H9 (cell line): ENCODE data around the gene NR2F2. TPM values are rescaled to one million over a fixed set of nuclear protein-coding genes. Genes with fewer than 3 reads are reported as not detected.

ENCODE experiments used
- DNase-seq: peaks from one replicate; pipeline ENCODE4 v3.0.0-alpha.2; 2017
- H2AFZ ChIP-seq: one replicate; pipeline ENCODE4 v1.6.1; 2013; ENCODE audit warnings: mild to moderate bottlenecking, low read length, control low read depth, moderate library complexity
- H2AK5ac ChIP-seq: 2 replicates; pipeline ENCODE4 v1.6.1; 2013; ENCODE audit warnings: low read length, control low read depth, mixed read lengths; ENCODE audit not compliant: insufficient read length
- H2BK120ac ChIP-seq: one replicate; pipeline ENCODE4 v1.6.1; 2013; ENCODE audit warnings: low read depth, mild to moderate bottlenecking, low read length, control low read depth, inconsistent platforms; ENCODE audit not compliant: poor library complexity, severe bottlenecking
- H2BK12ac ChIP-seq: 2 replicates; pipeline ENCODE4 v1.6.1; 2013; ENCODE audit warnings: low read length, control low read depth, mixed read lengths, low read depth; ENCODE audit not compliant: insufficient read length
- H2BK15ac ChIP-seq: 2 replicates; pipeline ENCODE4 v1.6.1; 2013; ENCODE audit warnings: low read depth, low read length, control low read depth
- H2BK20ac ChIP-seq: one replicate; pipeline ENCODE4 v1.6.1; 2013; ENCODE audit warnings: low read depth, mild to moderate bottlenecking, low read length, control low read depth, inconsistent platforms; ENCODE audit not compliant: poor library complexity, severe bottlenecking
- H2BK5ac ChIP-seq: 2 replicates; pipeline ENCODE4 v1.6.1; 2013; ENCODE audit warnings: low read length, control low read depth, mixed read lengths; ENCODE audit not compliant: insufficient read length
- H3K14ac ChIP-seq: 2 replicates; pipeline ENCODE4 v1.6.1; 2013; ENCODE audit warnings: low read length, control low read depth; ENCODE audit not compliant: insufficient read depth
- H3K18ac ChIP-seq: 2 replicates; pipeline ENCODE4 v1.6.1; 2013; ENCODE audit warnings: low read depth, mild to moderate bottlenecking, mixed read lengths, low read length, control low read depth; ENCODE audit not compliant: insufficient read length
- H3K23ac ChIP-seq: 2 replicates; pipeline ENCODE4 v1.6.1; 2013; ENCODE audit warnings: low read length, control low read depth, mixed read lengths, low read depth; ENCODE audit not compliant: insufficient read length
- H3K23me2 ChIP-seq: 2 replicates; pipeline ENCODE4 v1.6.1; 2013; ENCODE audit warnings: low read depth, mild to moderate bottlenecking, mixed read lengths, low read length, control low read depth; ENCODE audit not compliant: insufficient read length, poor library complexity, severe bottlenecking
- H3K27ac ChIP-seq: 2 replicates; pipeline ENCODE4 v1.5.1; 2013; ENCODE audit warnings: low read length, control low read depth, mixed read lengths, low read depth; ENCODE audit not compliant: insufficient read length
- H3K27me3 ChIP-seq: 2 replicates; pipeline ENCODE4 v1.6.1; 2013; ENCODE audit warnings: low read length, control low read depth, inconsistent platforms; ENCODE audit not compliant: insufficient read depth
- H3K4ac ChIP-seq: 2 replicates; pipeline ENCODE4 v1.6.1; 2013; ENCODE audit warnings: low read depth, mild to moderate bottlenecking, control low read depth, inconsistent platforms, low read length, moderate library complexity
- H3K4me1 ChIP-seq: 2 replicates; pipeline ENCODE4 v1.6.1; 2013; ENCODE audit warnings: low read length, control low read depth, inconsistent platforms; ENCODE audit not compliant: insufficient read depth
- H3K4me2 ChIP-seq: 2 replicates; pipeline ENCODE4 v1.6.1; 2013; ENCODE audit warnings: low read length, control low read depth, mixed read lengths; ENCODE audit not compliant: insufficient read length, insufficient read depth
- H3K56ac ChIP-seq: 2 replicates; pipeline ENCODE4 v1.6.1; 2013; ENCODE audit warnings: low read depth, mild to moderate bottlenecking, mixed read lengths, low read length, control low read depth; ENCODE audit not compliant: insufficient read length
- H3K79me1 ChIP-seq: 2 replicates; pipeline ENCODE4 v1.6.1; 2013; ENCODE audit warnings: low read depth, mild to moderate bottlenecking, moderate library complexity, low read length, control low read depth, inconsistent platforms; ENCODE audit not compliant: insufficient read depth, poor library complexity, severe bottlenecking
- H3K79me2 ChIP-seq: 2 replicates; pipeline ENCODE4 v1.6.1; 2013; ENCODE audit warnings: low read length, control low read depth, inconsistent platforms; ENCODE audit not compliant: insufficient read depth
- H3K9ac ChIP-seq: 2 replicates; pipeline ENCODE4 v1.6.1; 2013; ENCODE audit warnings: low read length, control low read depth, mixed read lengths; ENCODE audit not compliant: insufficient read length; ENCODE audit errors: extremely low read depth
- H3K9me3 ChIP-seq: one replicate; pipeline ENCODE4 v1.6.1; 2013; ENCODE audit warnings: low read depth, low read length, inconsistent platforms; ENCODE audit not compliant: control insufficient read depth
- H3T11ph ChIP-seq: one replicate; pipeline ENCODE4 v1.6.1; 2013; ENCODE audit warnings: mild to moderate bottlenecking, low read length, control low read depth, inconsistent platforms
- H4K20me1 ChIP-seq: one replicate; pipeline ENCODE4 v1.6.1; 2013; ENCODE audit not compliant: control insufficient read depth, insufficient read length, insufficient read depth
- H4K5ac ChIP-seq: 2 replicates; pipeline ENCODE4 v1.6.1; 2013; ENCODE audit warnings: low read depth, mild to moderate bottlenecking, mixed read lengths, low read length, control low read depth; ENCODE audit not compliant: insufficient read length
- H4K8ac ChIP-seq: replicated peaks from 2 replicates; pipeline ENCODE4 v1.6.1; 2013; ENCODE audit warnings: low read length, control low read depth, mixed read lengths, low read depth; ENCODE audit not compliant: insufficient read length
- H4K91ac ChIP-seq: 2 replicates; pipeline ENCODE4 v1.6.1; 2013; ENCODE audit warnings: low read depth, mild to moderate bottlenecking, moderate library complexity, mixed read lengths, low read length, control low read depth; ENCODE audit not compliant: insufficient read length
- H3K27ac Mint-ChIP-seq, 3 experiments: 2 replicates in 2 of 3; 3 replicates in 1 of 3; pipeline ENCODE4 v1.8.0; 2020 to 2021; ENCODE audit warnings: mixed read lengths in 3 of 3, mild to moderate bottlenecking in 1 of 3, moderate library complexity in 1 of 3
- H3K27me3 Mint-ChIP-seq: 2 replicates; pipeline ENCODE4 v1.8.0; 2021; ENCODE audit warnings: low read depth, mild to moderate bottlenecking, moderate library complexity, mixed read lengths
- H3K36me3 Mint-ChIP-seq, 3 experiments: 2 replicates in 2 of 3; 3 replicates in 1 of 3; pipeline ENCODE4 v1.8.0; 2020 to 2021; ENCODE audit warnings: low read depth in 3 of 3, mixed read lengths in 3 of 3; ENCODE audit not compliant: insufficient read depth in 1 of 3
- H3K4me1 Mint-ChIP-seq, 2 experiments: 2 replicates each; pipeline ENCODE4 v1.8.0; 2020; ENCODE audit warnings: mixed read lengths in 2 of 2
- H3K4me3 Mint-ChIP-seq, 2 experiments: 2 replicates in 1 of 2; 3 replicates in 1 of 2; pipeline ENCODE4 v1.8.0; 2020 to 2021; ENCODE audit warnings: mild to moderate bottlenecking in 2 of 2, mixed read lengths in 2 of 2, moderate library complexity in 1 of 2
- H3K9me3 Mint-ChIP-seq, 2 experiments: 2 replicates in 1 of 2; 3 replicates in 1 of 2; pipeline ENCODE4 v1.8.0; 2020; ENCODE audit warnings: mild to moderate bottlenecking in 2 of 2, mixed read lengths in 2 of 2, moderate library complexity in 1 of 2
- WGBS: extraction: QIAGEN DNeasy Blood & Tissue Kit; methylation state at CpG from one replicate; pipeline ENCODE4 v1.1.7; 2013; ENCODE audit warnings: missing lambda C conversion rate, low lambda C conversion rate, mixed read lengths; ENCODE audit not compliant: insufficient read length; ENCODE audit errors: extremely low coverage; 5-methylcytosine and 5-hydroxymethylcytosine counted together
- total RNA-seq: library from RNA; stranded (reverse); gene quantifications from 2 replicates; pipeline ENCODE4 v1.2.1, GENCODE V29; 2021
- TF ChIP-seq, protein P1 (sequence below): fragments of 200-600 bp; sonication (generic); conservative IDR thresholded peaks from 3 replicates; pipeline ENCODE4 v1.8.0; 2021; ENCODE audit warnings: antibody characterized with exemption, mild to moderate bottlenecking

The NR2F2 gene
- total RNA-seq, 1 experiment from 2014 or later, result 0.24 TPM

DNA sequence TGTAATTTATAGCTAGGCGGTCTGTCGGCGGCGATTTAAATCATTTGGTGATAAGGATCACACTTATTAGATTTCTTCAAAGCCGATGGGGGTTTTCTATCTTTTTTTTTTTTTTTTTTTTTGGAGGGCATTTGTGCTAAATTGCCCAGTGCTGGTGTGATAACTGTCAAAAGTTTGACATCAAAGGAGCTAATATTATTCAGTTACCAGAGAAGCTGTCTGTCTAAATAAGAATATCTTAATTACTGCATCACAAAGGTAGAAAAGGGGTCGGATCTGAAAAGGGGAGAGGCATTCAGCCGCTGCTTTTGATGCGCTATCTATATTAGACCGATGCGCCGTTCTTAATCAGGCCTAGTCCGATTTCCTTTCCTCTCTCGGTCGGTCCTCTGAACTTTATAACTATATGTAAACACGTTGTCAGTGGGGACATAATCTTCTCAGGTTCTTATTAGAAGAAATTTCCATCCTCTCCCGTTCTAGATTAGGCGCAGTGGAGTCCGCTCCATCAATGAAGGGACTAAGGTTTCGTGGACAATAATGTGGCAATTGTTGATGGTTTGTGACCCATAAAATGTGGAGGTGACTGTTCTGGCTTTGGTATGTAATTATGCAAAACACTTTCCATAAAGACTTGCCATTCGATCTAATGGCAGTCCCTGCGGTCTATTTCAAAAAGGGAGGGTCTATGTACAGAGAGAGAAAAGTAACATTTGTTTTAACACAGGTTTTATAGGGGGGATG, 31.7 kb downstream of the NR2F2 start:
- no peak overlapping the region for H2AK5ac ChIP-seq
- H3K18ac ChIP-seq, result no peak overlapping the region
- H3K79me2 ChIP-seq, result no peaks in the 10 kb centered on the region
- H2BK5ac ChIP-seq, result no peak overlapping the region
- H2AFZ ChIP-seq, result no peak overlapping the region
- no peak overlapping the region for H3K4me2 ChIP-seq
- no peak for DNase-seq
- peaks cover 20 to 68% of the 10 kb centered on the region in 2 experiments for H3K4me1 Mint-ChIP-seq
- H4K8ac ChIP-seq, result no peak overlapping the region
- no peak overlapping the region for H3K14ac ChIP-seq
- H3K4ac ChIP-seq, result no peak overlapping the region
- H3K23ac ChIP-seq, result no peak overlapping the region
- peaks cover 98% of the 10 kb centered on the region for H3K27me3 ChIP-seq
- H3K56ac ChIP-seq, result no peak overlapping the region
- H2BK120ac ChIP-seq, result no peak overlapping the region
- H3K36me3 Mint-ChIP-seq, result peaks cover 0 to 2% (median 0%) of the 10 kb centered on the region in 3 experiments; a peak in 2 of 7 replicates
- H3K27ac Mint-ChIP-seq, result no peak overlapping the region
- no peaks in the 10 kb centered on the region for H3K27me3 Mint-ChIP-seq
- H3K9me3 Mint-ChIP-seq, result peaks cover 2 to 7% of the 10 kb centered on the region in 2 experiments; a peak in 3 of 5 replicates
- no peak overlapping the region for H3K9ac ChIP-seq
- H2BK12ac ChIP-seq, result no peak overlapping the region
- 0 out of 2 replicates have a peak, but pooled peaks cover 2% of the 10 kb centered on the region for H3K4me1 ChIP-seq
- no peak overlapping the region for H3K27ac ChIP-seq
- H4K5ac ChIP-seq, result no peak overlapping the region
- no peaks in the 10 kb centered on the region for H4K20me1 ChIP-seq
- no peaks in the 10 kb centered on the region for H3K9me3 ChIP-seq
- no peak overlapping the region for H4K91ac ChIP-seq
- H2BK20ac ChIP-seq, result no peak overlapping the region
- no peak overlapping the region for H2BK15ac ChIP-seq
- H3T11ph ChIP-seq, result no peak overlapping the region
- TF ChIP-seq, protein P1, sequence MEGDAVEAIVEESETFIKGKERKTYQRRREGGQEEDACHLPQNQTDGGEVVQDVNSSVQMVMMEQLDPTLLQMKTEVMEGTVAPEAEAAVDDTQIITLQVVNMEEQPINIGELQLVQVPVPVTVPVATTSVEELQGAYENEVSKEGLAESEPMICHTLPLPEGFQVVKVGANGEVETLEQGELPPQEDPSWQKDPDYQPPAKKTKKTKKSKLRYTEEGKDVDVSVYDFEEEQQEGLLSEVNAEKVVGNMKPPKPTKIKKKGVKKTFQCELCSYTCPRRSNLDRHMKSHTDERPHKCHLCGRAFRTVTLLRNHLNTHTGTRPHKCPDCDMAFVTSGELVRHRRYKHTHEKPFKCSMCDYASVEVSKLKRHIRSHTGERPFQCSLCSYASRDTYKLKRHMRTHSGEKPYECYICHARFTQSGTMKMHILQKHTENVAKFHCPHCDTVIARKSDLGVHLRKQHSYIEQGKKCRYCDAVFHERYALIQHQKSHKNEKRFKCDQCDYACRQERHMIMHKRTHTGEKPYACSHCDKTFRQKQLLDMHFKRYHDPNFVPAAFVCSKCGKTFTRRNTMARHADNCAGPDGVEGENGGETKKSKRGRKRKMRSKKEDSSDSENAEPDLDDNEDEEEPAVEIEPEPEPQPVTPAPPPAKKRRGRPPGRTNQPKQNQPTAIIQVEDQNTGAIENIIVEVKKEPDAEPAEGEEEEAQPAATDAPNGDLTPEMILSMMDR, result no peak
- no CpG with 5 or more reads among the region's 21 CpGs for WGBS
- H3K23me2 ChIP-seq, result peaks cover 8% of the 10 kb centered on the region
- H3K79me1 ChIP-seq, result no peaks in the 10 kb centered on the region
- peak overlapping the region in 1 of 2 experiments; percentile 20; a peak in 1 of 5 replicates for H3K4me3 Mint-ChIP-seq
